Measurements from ENCODE around the gene DENND1A. TPM values are rescaled to one million over a fixed set of nuclear protein-coding genes. Genes with fewer than 3 reads are reported as not detected.

DENND1A gene
- total and polyA plus RNA-seq, 4 donors = 7.9 to 22.0 (median 13.9) TPM

GRCh38 chr9:123481209-123481865, 448.6 kb downstream of the DENND1A start:
- no peak overlapping the region for H3K9ac ChIP-seq (ENCODE audit: low read depth in 1 of 2, low read length in 2 of 2)
- TF ChIP-seq GABPA (IDR thresholded peaks at IDR 0.05 in 1 of 2, conservative IDR thresholded peaks at IDR 0.05 in 1 of 2) (no peak), SP1 (IDR thresholded peaks at IDR 0.05) (no peak), RAD21 (IDR thresholded peaks at IDR 0.05) (no peak), HNF4A (conservative IDR thresholded peaks at IDR 0.05) (no peak), YY1 (IDR thresholded peaks at IDR 0.05) (no peak), EGR1 (IDR thresholded peaks at IDR 0.05; ENCODE audit: low read depth in 2 of 2) (no peak), MAX (IDR thresholded peaks at IDR 0.05) (no peak), TAF1 (conservative IDR thresholded peaks at IDR 0.05) (no peak), REST (IDR thresholded peaks at IDR 0.05) (no peak), ATF3 (IDR thresholded peaks at IDR 0.05) (no peak), ZBTB33 (IDR thresholded peaks at IDR 0.05) (no peak), CTCF (IDR thresholded peaks at IDR 0.05; ENCODE audit: low read depth, low read length, missing input control) (no peak), NR2F2 (IDR thresholded peaks at IDR 0.05) (no peak), FOXA2 (IDR thresholded peaks at IDR 0.05) (no peak), JUND (IDR thresholded peaks at IDR 0.05) (no peak), RXRA (IDR thresholded peaks at IDR 0.05) (no peak)
- no peak overlapping the region for H3K4me3 ChIP-seq (ENCODE audit: low read depth in 1 of 3, low read length in 3 of 3)
- no peak overlapping the region for H3K27ac ChIP-seq (ENCODE audit: low read depth in 1 of 2, low read length in 2 of 2)
- H3K9me3 ChIP-seq (ENCODE audit: control insufficient read depth in 4 of 4, low read length in 3 of 4) = no peaks in the 10 kb centered on the region
- no peaks in the 10 kb centered on the region for H3K36me3 ChIP-seq (ENCODE audit: control insufficient read depth in 4 of 4, insufficient read depth in 3 of 4, low read depth in 1 of 4, low read length in 3 of 4)
- peaks cover 16 to 63% (median 52%) of the 10 kb centered on the region in 4 donors for H3K4me1 ChIP-seq (ENCODE audit: control insufficient read depth in 4 of 4, insufficient read depth in 4 of 4, low read length in 3 of 4)
- no peaks in the 10 kb centered on the region for H3K27me3 ChIP-seq (ENCODE audit: control insufficient read depth in 4 of 4, insufficient read depth in 4 of 4, low read length in 3 of 4)
- WGBS = 94% methylated on average over 10 of the region's 10 CpGs
- DNase-seq (ENCODE audit: low spot score) = no peak
